GM19023 (cell line): Measurements from ENCODE around the gene PPP1R12B.
"Not testable (repeated sequence)": the region's sequence is repeated elsewhere in the genome, so short reads cannot be mapped to it uniquely, and the experiment has no call there.

Experiments
- ATAC-seq: cut with Tn5 transposase; IDR thresholded peaks from one replicate; pipeline ENCODE4 v1.9.1; 2021; ENCODE audit warnings: mild to moderate bottlenecking, moderate library complexity; ENCODE audit not compliant: unreplicated experiment

Gene PPP1R12B

GRCh38 chr1:202625416-202626360 is 277.2 kb downstream of the PPP1R12B start:
- peak; percentile 79 for ATAC-seq

GRCh38 chr1:202627036-202627435 is 278.5 kb downstream of the PPP1R12B start:
- ATAC-seq = not testable (repeated sequence)

GRCh38 chr1:202627841-202628565 is 279.5 kb downstream of the PPP1R12B start:
- ATAC-seq = no peak

- ATAC-seq = no peak
Measured at GRCh38 chr1:202628646-202629215, 280.2 kb downstream of the PPP1R12B start.

GRCh38 chr1:202629257-202629811 is 280.8 kb downstream of the PPP1R12B start:
- peak; percentile 60 for ATAC-seq

GRCh38 chr1:202630096-202630495 is 281.6 kb downstream of the PPP1R12B start:
- not testable (repeated sequence) for ATAC-seq

GRCh38 chr1:202630541-202630940 is 282.0 kb downstream of the PPP1R12B start:
- no peak for ATAC-seq

GRCh38 chr1:202631076-202631923 is 282.8 kb downstream of the PPP1R12B start:
- ATAC-seq = no peak

- no peak for ATAC-seq
Measured at GRCh38 chr1:202632241-202632640, 283.7 kb downstream of the PPP1R12B start.

GRCh38 chr1:202636171-202636570 is 287.7 kb downstream of the PPP1R12B start:
- ATAC-seq = not testable (repeated sequence)

- ATAC-seq = not testable (repeated sequence)
Measured at GRCh38 chr1:202637321-202638018, 289.0 kb downstream of the PPP1R12B start.

- no peak for ATAC-seq
Measured at GRCh38 chr1:202638019-202638700, 289.7 kb downstream of the PPP1R12B start.

- not testable (repeated sequence) for ATAC-seq
Measured at GRCh38 chr1:202638701-202639305, 290.3 kb downstream of the PPP1R12B start.

- no peak for ATAC-seq
Measured at GRCh38 chr1:202639500-202639899, 291.0 kb downstream of the PPP1R12B start.

GRCh38 chr1:202642212-202642611 is 293.7 kb downstream of the PPP1R12B start:
- no peak for ATAC-seq
